Fibroblast of lung (primary cell): Measurements from ENCODE around the gene LMAN1.

Source experiments
- EZH2 ChIP-seq: IDR thresholded peaks from 2 replicates; pipeline ENCODE4 v1.5.1; 2012; ENCODE audit warnings: low read length, control low read depth, mild to moderate bottlenecking; ENCODE audit errors: missing control alignments
- TF ChIP-seq, protein P1 (sequence below), 2 donors: IDR thresholded peaks in 1 of 2; conservative IDR thresholded peaks in 1 of 2; 1 replicate in 1 of 2; 2 replicates in 1 of 2; pipeline ENCODE4 v1.5.1; 2011 to 2012; ENCODE audit warnings: low read length in 2 of 2, control low read depth in 1 of 2, inconsistent platforms in 1 of 2, low read depth in 1 of 2, mild to moderate bottlenecking in 1 of 2

DNA sequence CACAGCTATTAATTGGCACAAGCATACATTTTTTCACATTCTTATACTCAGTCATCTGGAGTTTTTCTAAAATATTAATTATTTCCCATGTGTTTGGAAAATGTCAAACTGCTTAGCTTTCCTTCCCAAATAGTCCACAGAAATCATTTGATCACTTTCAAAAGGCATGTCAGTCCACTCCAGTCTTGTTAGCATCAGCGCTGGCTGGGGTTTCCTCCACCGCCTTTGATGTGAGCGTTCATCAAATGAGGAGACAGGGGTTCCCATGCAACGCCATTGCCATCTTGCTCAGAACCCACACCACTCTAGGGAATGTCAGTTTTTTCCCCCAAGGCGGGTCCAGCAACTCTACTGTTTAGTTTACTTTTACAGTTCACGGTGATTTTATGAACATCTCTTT, 72.7 kb downstream of the LMAN1 start:
- TF ChIP-seq, protein P1, sequence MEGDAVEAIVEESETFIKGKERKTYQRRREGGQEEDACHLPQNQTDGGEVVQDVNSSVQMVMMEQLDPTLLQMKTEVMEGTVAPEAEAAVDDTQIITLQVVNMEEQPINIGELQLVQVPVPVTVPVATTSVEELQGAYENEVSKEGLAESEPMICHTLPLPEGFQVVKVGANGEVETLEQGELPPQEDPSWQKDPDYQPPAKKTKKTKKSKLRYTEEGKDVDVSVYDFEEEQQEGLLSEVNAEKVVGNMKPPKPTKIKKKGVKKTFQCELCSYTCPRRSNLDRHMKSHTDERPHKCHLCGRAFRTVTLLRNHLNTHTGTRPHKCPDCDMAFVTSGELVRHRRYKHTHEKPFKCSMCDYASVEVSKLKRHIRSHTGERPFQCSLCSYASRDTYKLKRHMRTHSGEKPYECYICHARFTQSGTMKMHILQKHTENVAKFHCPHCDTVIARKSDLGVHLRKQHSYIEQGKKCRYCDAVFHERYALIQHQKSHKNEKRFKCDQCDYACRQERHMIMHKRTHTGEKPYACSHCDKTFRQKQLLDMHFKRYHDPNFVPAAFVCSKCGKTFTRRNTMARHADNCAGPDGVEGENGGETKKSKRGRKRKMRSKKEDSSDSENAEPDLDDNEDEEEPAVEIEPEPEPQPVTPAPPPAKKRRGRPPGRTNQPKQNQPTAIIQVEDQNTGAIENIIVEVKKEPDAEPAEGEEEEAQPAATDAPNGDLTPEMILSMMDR (conservative IDR thresholded peaks at IDR 0.05 in 1 of 2, IDR thresholded peaks at IDR 0.05 in 1 of 2; ENCODE audit: low read depth in 1 of 2, low read length in 2 of 2), result no peak
- no peak for TF ChIP-seq EZH2
